ENCODE measurements around the gene UGT1A4.
"Not testable (repeated sequence)": the region's sequence is repeated elsewhere in the genome, so short reads cannot be mapped to it uniquely, and the experiment has no call there.

Gene UGT1A4

DNA sequence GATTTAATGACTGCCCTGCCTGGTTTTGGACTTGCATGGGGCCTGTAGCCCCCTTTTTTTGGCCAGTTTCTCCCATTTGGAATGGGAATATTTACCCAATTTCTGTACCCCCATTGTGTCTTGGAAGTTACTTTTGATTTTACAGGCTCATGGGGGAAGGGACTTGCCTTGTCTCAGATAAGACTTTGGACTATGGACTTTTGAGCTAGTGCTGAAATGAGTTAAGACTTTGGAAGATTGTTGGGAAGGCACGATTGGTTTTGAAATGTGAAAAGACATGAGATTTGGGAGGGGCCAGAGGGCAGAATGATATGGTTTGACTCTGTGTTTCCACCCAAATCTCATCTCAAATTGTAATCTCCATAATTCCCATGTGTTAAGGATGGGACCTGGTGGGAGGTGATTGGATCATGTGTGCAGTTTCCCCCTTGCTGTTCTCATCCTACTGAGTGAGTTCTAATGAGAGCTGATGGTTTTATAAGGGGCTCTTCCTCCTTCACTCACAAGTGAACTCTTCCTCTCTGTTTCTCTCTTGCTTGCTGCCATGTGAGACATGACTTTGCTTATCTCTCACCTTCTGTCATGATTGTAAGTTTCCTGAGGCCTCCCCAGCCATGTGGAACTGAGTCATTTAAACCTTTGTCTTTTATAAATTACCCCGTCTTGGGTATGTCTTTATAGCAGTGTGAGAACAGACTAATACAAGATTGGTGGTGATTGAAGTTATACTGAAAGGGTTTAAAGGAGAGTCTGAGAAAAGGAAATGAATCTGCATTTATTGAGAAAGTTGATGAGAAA, 32.9 kb downstream of the UGT1A4 start:
- not testable (repeated sequence) for DNase-seq

GRCh38 chr2:233754872-233755611, 36.5 kb downstream of the UGT1A4 start:
- DNase-seq = no peak

- DNase-seq = no peak
These were observed 38.0 kb downstream of the UGT1A4 start for GRCh38 chr2:233756429-233757081.

- DNase-seq = no peak
These were observed 39.6 kb downstream of the UGT1A4 start for GRCh38 chr2:233758141-233758540.

- no peak for DNase-seq
These were observed 40.3 kb downstream of the UGT1A4 start for GRCh38 chr2:233758849-233759248.

DNA sequence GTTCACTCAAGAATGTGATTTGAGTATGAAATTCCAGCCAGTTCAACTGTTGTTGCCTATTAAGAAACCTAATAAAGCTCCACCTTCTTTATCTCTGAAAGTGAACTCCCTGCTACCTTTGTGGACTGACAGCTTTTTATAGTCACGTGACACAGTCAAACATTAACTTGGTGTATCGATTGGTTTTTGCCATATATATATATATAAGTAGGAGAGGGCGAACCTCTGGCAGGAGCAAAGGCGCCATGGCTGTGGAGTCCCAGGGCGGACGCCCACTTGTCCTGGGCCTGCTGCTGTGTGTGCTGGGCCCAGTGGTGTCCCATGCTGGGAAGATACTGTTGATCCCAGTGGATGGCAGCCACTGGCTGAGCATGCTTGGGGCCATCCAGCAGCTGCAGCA, 41.5 kb downstream of the UGT1A4 start, which contains the start of gene UGT1A1:
TSS of gene UGT1A1 (plus strand) at position 228 of the 400 bp plus-strand sequence. CDS start at position 246, 18 bp downstream.
- DNase-seq = no peak

DNA sequence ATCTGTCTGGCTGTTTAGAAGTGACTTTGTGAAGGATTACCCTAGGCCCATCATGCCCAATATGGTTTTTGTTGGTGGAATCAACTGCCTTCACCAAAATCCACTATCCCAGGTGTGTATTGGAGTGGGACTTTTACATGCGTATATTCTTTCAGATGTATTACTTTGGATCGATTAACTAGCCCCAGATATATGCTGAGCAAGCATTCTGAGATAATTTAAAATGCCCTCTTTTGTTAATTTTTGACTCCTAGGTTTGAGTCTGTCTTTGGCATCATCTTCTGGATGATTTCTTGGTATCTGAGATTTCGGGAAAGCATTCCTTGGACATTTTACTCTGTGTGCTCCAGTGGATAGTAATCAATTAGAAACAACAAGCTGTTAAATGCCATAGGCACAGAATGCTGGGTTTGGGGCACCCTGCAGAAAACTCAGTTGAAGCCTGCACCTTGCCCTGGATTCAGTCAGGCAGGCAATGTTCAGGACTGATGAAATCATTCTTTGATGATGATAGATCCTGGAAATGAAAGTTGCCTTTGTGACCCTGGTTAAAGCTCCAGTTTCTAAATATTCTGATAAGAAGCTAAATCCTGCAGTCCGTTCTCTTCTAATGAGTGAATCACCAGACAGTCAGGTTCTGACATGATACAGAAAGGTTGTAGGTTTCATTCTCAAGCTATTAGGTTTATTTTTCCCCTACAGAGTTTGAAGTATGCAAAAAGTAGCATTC, 42.7 kb downstream of the UGT1A4 start:
- no peak for DNase-seq

DNA sequence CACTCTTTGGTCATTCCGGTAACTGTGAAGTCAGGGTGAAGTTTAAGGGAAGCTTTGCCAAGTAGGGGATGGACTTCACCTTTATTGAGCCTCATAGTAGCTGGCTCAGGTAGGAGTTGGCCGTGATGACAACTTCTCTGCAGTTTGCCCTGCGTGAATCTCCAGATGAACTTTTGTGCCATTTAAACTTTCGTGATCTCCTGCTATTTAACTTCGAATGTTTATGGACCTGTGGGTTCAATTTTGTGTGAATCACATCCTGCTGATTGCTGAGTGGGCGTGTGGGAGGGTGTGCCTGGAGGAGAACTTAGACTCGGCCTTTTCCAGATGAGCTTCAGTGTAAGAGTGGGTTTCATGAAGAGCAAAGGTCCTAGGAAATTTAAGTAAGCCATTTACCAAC, 45.7 kb downstream of the UGT1A4 start:
- no peak for DNase-seq

DNA sequence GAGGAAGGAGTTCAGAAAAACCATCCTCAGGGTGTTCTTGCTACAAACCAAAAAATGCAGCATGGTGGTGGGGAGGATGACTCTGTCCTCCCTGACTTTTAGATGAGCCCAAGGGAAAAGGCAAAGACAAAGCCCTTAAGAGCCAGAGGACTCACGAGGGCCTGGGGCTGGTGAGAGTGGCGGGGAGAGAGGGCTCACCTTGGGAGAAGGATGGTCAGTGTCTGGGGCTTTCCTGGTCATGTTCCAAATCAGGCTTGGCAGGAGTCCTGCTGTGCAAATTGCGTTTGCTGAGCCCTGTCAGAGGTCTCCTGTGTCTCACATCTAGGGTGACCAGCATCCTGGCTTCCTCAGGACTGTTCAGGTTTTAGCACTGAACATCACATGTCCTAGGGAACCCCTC, 46.2 kb downstream of the UGT1A4 start:
- no peak for DNase-seq

DNA sequence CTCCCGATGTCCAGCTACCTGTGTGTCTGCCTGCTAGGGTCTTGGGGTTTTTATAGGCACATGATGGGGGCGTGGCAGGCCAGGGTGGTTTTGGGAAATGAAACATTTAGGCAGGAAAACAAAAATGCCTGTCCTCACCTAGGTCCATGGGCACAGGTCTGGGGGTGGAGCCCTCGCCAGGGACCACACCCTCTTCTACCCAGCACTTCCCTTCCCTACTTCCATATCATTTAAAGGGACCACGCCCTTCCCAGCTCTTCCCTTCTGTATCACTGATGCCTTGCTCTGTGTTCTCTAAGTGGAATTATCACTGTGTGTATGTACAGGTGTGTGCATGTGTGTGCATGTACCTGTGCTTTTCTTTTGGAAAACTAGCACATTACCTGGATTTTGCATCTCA, 47.9 kb downstream of the UGT1A4 start:
- DNase-seq = no peak

DNA sequence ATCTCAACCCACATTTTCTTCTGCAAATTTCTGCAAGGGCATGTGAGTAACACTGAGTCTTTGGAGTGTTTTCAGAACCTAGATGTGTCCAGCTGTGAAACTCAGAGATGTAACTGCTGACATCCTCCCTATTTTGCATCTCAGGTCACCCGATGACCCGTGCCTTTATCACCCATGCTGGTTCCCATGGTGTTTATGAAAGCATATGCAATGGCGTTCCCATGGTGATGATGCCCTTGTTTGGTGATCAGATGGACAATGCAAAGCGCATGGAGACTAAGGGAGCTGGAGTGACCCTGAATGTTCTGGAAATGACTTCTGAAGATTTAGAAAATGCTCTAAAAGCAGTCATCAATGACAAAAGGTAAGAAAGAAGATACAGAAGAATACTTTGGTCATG, 49.5 kb downstream of the UGT1A4 start:
- DNase-seq = no peak

GRCh38 chr2:233769260-233769659, 50.7 kb downstream of the UGT1A4 start:
- no peak for DNase-seq

DNA sequence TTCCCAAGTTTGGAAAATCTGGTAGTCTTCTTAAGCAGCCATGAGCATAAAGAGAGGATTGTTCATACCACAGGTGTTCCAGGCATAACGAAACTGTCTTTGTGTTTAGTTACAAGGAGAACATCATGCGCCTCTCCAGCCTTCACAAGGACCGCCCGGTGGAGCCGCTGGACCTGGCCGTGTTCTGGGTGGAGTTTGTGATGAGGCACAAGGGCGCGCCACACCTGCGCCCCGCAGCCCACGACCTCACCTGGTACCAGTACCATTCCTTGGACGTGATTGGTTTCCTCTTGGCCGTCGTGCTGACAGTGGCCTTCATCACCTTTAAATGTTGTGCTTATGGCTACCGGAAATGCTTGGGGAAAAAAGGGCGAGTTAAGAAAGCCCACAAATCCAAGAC, 53.6 kb downstream of the UGT1A4 start:
- DNase-seq = no peak

GRCh38 chr2:233772583-233772982, 54.0 kb downstream of the UGT1A4 start:
- DNase-seq = no peak

GRCh38 chr2:233773854-233774253, 55.3 kb downstream of the UGT1A4 start:
- no peak for DNase-seq

DNA sequence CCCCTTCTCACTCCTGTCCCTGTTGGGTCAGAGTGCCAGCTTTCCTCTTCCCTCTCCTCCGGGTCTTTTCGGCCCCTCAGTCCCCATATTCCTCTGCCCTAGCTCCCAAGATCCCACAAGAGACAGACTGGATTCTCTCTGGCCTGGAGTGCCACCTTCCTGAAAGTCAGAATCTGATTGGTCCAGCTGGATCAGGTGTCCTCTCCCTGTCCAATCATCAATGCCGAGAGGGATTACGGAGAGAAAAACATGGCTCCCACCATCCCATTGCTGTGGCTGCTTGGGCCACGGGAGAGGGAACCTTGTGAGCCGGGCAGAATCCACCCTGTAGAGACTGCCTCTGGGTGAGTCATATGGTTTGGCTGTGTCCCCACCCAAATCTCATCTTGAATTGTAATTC, 56.9 kb downstream of the UGT1A4 start:
- no peak for DNase-seq

- DNase-seq = no peak
These were observed 59.5 kb downstream of the UGT1A4 start, which contains the start of gene MROH2A for GRCh38 chr2:233778030-233778429. MROH2A (plus strand) TSS chr2:233778330; CDS start chr2:233779359, 1,029 bp downstream.

DNA sequence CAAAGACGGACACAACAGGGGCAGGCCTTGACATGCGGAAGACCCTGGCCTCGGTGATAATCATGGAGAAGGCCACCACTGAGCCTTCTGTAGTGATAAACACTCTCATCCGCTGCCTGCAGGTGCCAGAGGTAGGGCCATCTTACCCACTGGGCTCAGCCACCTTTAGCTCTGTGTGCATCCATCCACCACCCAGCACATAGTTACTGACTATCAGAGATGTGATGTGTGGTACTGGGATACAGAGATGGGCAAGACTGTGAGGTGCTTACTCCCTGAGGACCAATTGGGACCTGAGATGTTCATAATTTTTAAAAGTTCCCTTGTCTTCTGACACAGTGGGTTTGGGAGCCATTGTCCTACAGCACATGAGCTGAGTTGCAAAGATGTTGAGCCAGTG, 61.2 kb downstream of the UGT1A4 start:
- DNase-seq = no peak

- no peak for DNase-seq
These were observed 62.2 kb downstream of the UGT1A4 start for GRCh38 chr2:233780771-233781170.

DNA sequence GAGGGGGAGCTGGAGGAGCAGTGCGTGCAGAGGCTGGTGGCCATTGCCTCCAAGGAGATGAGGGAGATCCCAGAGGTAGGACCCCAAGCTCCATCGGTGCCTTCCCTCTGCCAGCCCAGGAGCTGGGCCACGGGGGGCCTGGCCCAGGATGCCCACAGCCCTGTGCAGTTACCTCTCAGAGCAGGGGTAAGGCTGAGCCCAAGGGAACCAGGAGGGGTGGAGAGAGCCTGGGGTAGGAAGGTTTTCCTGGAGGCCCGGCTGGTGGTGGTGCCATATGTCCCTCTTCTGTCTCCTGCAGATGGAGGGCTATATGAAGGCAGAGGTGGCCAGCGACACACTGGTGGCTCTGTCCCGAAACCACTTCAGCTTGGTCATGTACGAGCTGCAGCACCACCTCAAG, 71.0 kb downstream of the UGT1A4 start:
- no peak for DNase-seq

DNA sequence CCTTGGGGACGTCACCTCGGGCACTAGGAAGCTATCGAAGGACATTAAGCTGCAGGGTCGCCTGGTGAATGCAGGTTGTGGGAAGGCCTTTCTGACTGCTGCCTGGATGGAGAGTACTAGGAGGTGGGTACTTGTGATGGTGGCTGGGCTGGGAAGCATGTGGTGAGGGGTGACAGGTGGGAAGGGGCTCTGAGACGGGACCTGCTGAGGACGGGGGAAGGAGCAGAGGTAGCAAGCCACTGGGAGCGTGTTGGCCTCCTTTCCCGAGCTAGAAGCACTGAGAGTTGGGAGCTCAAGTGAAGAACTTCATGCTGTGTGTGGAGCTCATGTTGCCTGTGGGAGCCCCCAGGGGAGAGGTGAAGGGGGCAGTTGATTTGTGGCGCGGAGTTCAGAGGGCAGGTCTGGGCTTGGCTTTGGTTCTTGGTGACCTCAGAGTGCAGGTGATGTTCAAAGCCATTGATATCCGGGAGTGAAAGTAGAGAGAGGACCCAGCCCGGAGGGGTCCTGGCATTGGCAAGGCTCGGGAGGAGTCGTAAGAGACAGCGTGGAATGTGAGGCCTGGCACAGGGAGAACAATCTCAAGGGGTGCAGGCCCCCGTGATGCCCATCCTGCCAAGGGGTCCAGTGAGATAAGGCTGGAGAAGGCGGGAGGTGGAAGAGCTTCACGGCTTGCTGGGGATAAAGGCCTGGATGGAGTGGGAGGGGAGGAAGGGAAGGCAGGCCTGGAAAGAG, 72.8 kb downstream of the UGT1A4 start:
- no peak for DNase-seq

DNA sequence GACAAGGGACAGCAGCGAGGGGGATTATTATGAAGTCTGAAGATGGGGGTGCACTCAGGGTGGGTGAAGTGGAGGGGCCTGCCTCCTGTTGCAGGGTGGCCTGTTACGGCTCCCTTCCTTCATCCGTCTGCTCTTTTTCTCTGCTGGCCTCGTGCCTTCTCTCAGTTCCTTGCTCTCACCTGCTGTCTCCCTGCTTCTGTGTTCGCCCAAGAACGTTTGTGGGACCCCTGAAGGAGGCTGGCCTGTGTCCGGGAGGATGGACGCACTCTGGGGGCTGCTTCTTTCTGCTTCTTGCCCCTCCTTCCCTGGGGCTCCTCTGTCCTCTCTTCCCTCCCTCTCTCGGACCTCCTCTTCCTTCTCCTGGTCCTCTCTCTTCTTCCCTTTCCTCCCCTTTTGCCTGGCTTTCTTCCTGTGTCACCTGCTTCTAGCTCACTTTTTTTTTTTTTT, 73.4 kb downstream of the UGT1A4 start:
- no peak for DNase-seq

All from midbrain (tissue), 1 donor.